Natural killer cell (primary cell): ENCODE results near the gene SERGEF. TPM values are rescaled to one million over a fixed set of nuclear protein-coding genes. Genes with fewer than 3 reads are reported as not detected.

Source experiments
- ATAC-seq, 3 donors: fragments of 150-1000 bp in 2 of 3; fragments of 200-7000 bp in 1 of 3; cut with Tn5 transposase; 1 replicate in 1 of 3; 2 replicates in 2 of 3; pipeline ENCODE4 v1.10.0; 2021; ENCODE audit warnings: mild to moderate bottlenecking in 2 of 3, moderate library complexity in 2 of 3
- DNase-seq, 2 donors: peaks; one replicate each; pipeline versions ENCODE4 v3.0.0 to v3.0.0-alpha.2; 2013 to 2021; ENCODE audit warnings: mixed read lengths in 1 of 2
- H3K27ac ChIP-seq: one replicate; pipeline ENCODE4 v1.5.1; 2013; ENCODE audit warnings: mild to moderate bottlenecking, low read length
- H3K27me3 ChIP-seq: one replicate; pipeline ENCODE4 v1.6.1; 2013; ENCODE audit warnings: low read length; ENCODE audit not compliant: control insufficient read depth, insufficient read depth
- H3K36me3 ChIP-seq: one replicate; pipeline ENCODE4 v1.6.1; 2013; ENCODE audit warnings: low read length; ENCODE audit not compliant: control insufficient read depth, insufficient read depth
- H3K4me1 ChIP-seq: one replicate; pipeline ENCODE4 v1.6.1; 2013; ENCODE audit warnings: low read length; ENCODE audit not compliant: control insufficient read depth, insufficient read depth
- H3K4me3 ChIP-seq: one replicate; pipeline ENCODE4 v1.5.1; 2013; ENCODE audit warnings: low read length
- H3K9me3 ChIP-seq: one replicate; pipeline ENCODE4 v1.6.1; 2013; ENCODE audit warnings: low read length; ENCODE audit not compliant: control insufficient read depth, insufficient read depth
- H3K27ac Mint-ChIP-seq, 2 donors: one replicate each; pipeline ENCODE4 v1.8.0; 2022; ENCODE audit warnings: mild to moderate bottlenecking in 2 of 2, mixed read lengths in 2 of 2, moderate library complexity in 1 of 2
- H3K27me3 Mint-ChIP-seq, 2 donors: one replicate each; pipeline ENCODE4 v1.8.0; 2022; ENCODE audit warnings: low read depth in 2 of 2, mixed read lengths in 2 of 2
- H3K36me3 Mint-ChIP-seq: one replicate; pipeline ENCODE4 v1.8.0; 2022; ENCODE audit warnings: mixed read lengths
- H3K4me1 Mint-ChIP-seq, 2 donors: one replicate each; pipeline ENCODE4 v1.8.0; 2022; ENCODE audit warnings: mixed read lengths in 2 of 2
- H3K4me3 Mint-ChIP-seq: one replicate; pipeline ENCODE4 v1.8.0; 2022; ENCODE audit warnings: mild to moderate bottlenecking, moderate library complexity, mixed read lengths
- H3K9me3 Mint-ChIP-seq, 2 donors: one replicate each; pipeline ENCODE4 v1.8.0; 2022; ENCODE audit warnings: mixed read lengths in 2 of 2
- WGBS: methylation state at CpG from one replicate; pipeline ENCODE4 v1.1.7; 2013; ENCODE audit warnings: missing lambda C conversion rate; ENCODE audit not compliant: insufficient coverage; 5-methylcytosine and 5-hydroxymethylcytosine counted together
- intact Hi-C: fragments of 100-400 bp; cut with micrococcal nuclease; formaldehyde crosslinking; loops from one replicate; pipeline ENCODE4 v1.14.2; 2022
- total RNA-seq, 4 donors: library from RNA; stranded (reverse); fragments of 120-200 nt in 1 of 4; gene quantifications; one replicate each; pipeline versions ENCODE4 v1.2.3 to v1.2.4, GENCODE V29; 2013 to 2022
- TF ChIP-seq, protein P1 (sequence below): fragments of 200-600 bp; IDR thresholded peaks from one replicate; pipeline ENCODE4 v1.8.0; 2022; ENCODE audit warnings: antibody characterized with exemption

SERGEF gene
- total RNA-seq, 3 donors from 2014 or later (not counting 1 experiment from before 2014, with no cell fraction given) = 67.5 to 78.6 (median 69.4) TPM

DNA sequence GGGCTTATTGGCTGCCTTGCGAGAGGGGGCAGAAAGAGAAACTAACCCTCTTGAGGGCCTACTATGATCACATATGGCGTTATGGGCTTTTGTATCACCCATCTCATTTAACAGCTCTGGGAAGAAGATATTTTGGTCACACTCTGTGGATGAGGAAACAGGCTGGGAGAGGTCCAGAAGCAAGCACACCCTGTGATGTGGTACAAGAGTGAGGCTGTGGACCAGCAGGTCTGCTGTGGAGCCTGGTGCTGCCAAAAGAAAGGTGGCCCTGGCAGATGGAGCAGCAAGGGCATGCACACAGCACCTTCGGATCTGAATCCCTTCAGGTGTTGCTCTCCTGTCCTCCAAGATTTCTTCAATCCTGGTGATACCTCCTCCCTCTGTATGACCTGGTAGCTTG is 214.1 kb downstream of the SERGEF start:
- Histone ChIP-seq H3K4me1 (no peaks in the 10 kb centered on the region), H3K27me3 (no peaks in the 10 kb centered on the region), H3K4me3 (no peak overlapping the region), H3K27ac (no peak overlapping the region), H3K36me3 (no peaks in the 10 kb centered on the region), H3K9me3 (no peaks in the 10 kb centered on the region)
- Mint-ChIP-seq H3K36me3 (no peaks in the 10 kb centered on the region), H3K4me3 (no peak overlapping the region), H3K9me3 (no peaks in the 10 kb centered on the region), H3K4me1 (peaks cover 0 to 7% of the 10 kb centered on the region in 2 donors), H3K27me3 (no peaks in the 10 kb centered on the region), H3K27ac (no peak overlapping the region)
- intact Hi-C loops = no loop called here
- DNase-seq = no peak
- ATAC-seq = no peak
- TF ChIP-seq, protein P1, sequence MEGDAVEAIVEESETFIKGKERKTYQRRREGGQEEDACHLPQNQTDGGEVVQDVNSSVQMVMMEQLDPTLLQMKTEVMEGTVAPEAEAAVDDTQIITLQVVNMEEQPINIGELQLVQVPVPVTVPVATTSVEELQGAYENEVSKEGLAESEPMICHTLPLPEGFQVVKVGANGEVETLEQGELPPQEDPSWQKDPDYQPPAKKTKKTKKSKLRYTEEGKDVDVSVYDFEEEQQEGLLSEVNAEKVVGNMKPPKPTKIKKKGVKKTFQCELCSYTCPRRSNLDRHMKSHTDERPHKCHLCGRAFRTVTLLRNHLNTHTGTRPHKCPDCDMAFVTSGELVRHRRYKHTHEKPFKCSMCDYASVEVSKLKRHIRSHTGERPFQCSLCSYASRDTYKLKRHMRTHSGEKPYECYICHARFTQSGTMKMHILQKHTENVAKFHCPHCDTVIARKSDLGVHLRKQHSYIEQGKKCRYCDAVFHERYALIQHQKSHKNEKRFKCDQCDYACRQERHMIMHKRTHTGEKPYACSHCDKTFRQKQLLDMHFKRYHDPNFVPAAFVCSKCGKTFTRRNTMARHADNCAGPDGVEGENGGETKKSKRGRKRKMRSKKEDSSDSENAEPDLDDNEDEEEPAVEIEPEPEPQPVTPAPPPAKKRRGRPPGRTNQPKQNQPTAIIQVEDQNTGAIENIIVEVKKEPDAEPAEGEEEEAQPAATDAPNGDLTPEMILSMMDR = no peak
- WGBS = 93% methylated on average over 3 of the region's 3 CpGs

DNA sequence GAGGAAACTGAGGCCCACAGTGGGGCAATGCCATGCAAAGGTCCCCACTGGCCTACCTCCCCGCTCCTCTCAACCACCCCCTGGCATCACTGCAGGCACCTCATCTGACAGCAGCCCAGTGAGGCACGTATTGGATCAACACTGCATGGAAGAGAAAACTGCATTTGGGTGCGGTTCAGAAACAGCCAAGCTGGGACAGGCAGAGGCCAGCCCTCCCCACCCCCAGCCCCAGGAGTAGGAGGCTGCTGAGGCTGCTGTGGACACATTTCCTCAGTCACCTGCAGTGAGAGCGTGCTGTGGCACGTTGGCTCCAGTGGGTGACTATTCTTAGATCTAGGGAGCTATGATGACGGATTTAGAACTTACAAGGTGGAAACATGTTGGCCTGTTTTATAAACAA is 214.6 kb downstream of the SERGEF start:
- no peaks in the 10 kb centered on the region for H3K27me3 ChIP-seq
- H3K4me3 Mint-ChIP-seq = no peak overlapping the region
- no peak for ATAC-seq
- H3K27ac Mint-ChIP-seq = no peak overlapping the region
- WGBS = 89% methylated on average over 6 of the region's 6 CpGs
- H3K4me3 ChIP-seq = no peak overlapping the region
- H3K36me3 Mint-ChIP-seq = no peaks in the 10 kb centered on the region
- no peaks in the 10 kb centered on the region for H3K9me3 ChIP-seq
- no peak overlapping the region for H3K27ac ChIP-seq
- H3K27me3 Mint-ChIP-seq = no peaks in the 10 kb centered on the region
- intact Hi-C loops = no loop called here
- H3K36me3 ChIP-seq = no peaks in the 10 kb centered on the region
- DNase-seq = no peak
- no peaks in the 10 kb centered on the region for H3K4me1 ChIP-seq
- H3K9me3 Mint-ChIP-seq = no peaks in the 10 kb centered on the region
- TF ChIP-seq, protein P1 = no peak
- H3K4me1 Mint-ChIP-seq = peaks cover 0 to 4% of the 10 kb centered on the region in 2 donors

- Histone ChIP-seq H3K9me3 (no peaks in the 10 kb centered on the region), H3K27me3 (no peaks in the 10 kb centered on the region), H3K4me1 (no peaks in the 10 kb centered on the region), H3K4me3 (no peak overlapping the region), H3K27ac (no peak overlapping the region), H3K36me3 (no peaks in the 10 kb centered on the region)
- no peaks in the 10 kb centered on the region for H3K9me3 Mint-ChIP-seq
- no peak overlapping the region for H3K27ac Mint-ChIP-seq
- DNase-seq = no peak
- no peaks in the 10 kb centered on the region for H3K36me3 Mint-ChIP-seq
- peaks cover 0 to 4% of the 10 kb centered on the region in 2 donors for H3K4me1 Mint-ChIP-seq
- TF ChIP-seq, protein P1 = no peak
- intact Hi-C loops = no loop called here
- no peak for ATAC-seq
- no peak overlapping the region for H3K4me3 Mint-ChIP-seq
- WGBS = 92% methylated on average over 2 of the region's 2 CpGs
- H3K27me3 Mint-ChIP-seq = no peaks in the 10 kb centered on the region
These were observed 216.7 kb downstream of the SERGEF start for GRCh38 chr11:17796154-17796553.

DNA sequence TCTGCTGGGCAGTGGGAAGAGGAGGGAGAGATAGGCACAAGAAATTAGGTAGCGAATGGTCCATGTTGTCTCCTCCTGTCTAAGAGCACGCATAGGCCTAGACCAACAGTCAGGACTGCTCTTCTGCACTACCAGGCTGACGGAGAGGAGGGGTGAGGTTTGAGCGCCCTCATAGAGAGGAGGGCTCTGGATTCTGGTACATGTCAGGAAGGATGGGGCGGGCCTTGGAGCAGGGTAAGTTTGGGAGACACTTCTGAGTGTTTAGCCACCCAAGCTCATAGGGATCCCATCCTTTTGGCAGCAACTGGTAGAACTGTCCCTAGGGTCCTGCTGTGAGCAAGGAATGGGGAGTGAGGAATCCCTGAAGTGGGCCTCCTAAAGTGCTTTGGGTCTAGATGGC is 217.9 kb downstream of the SERGEF start:
- peaks cover 0 to 4% of the 10 kb centered on the region in 2 donors for H3K4me1 Mint-ChIP-seq
- Histone ChIP-seq H3K9me3 (no peaks in the 10 kb centered on the region), H3K36me3 (no peaks in the 10 kb centered on the region), H3K27me3 (no peaks in the 10 kb centered on the region), H3K4me1 (no peaks in the 10 kb centered on the region), H3K27ac (no peak overlapping the region), H3K4me3 (no peak overlapping the region)
- intact Hi-C loops = no loop called here
- H3K36me3 Mint-ChIP-seq = no peaks in the 10 kb centered on the region
- no peaks in the 10 kb centered on the region for H3K27me3 Mint-ChIP-seq
- DNase-seq = no peak
- TF ChIP-seq, protein P1 = no peak
- WGBS = 97% methylated on average over 5 of the region's 5 CpGs
- H3K4me3 Mint-ChIP-seq = no peak overlapping the region
- ATAC-seq = no peak
- no peak overlapping the region for H3K27ac Mint-ChIP-seq
- H3K9me3 Mint-ChIP-seq = no peaks in the 10 kb centered on the region
